HCT116 (cell line): ENCODE measurements around the gene KIAA1671. TPM values are rescaled to one million over a fixed set of nuclear protein-coding genes. Genes with fewer than 3 reads are reported as not detected.

Source experiments
- ATAC-seq: fragments of 200-7000 bp; cut with Tn5 transposase; 2 replicates; pipeline ENCODE4 v1.9.1; 2020; ENCODE audit warnings: mild to moderate bottlenecking, moderate library complexity
- BruUV-seq: library from RNA; stranded (reverse); fragments of 400-500 nt; replicated peaks from 2 replicates; lab custom pipeline; 2021; lab: Mats Ljungman, UMichigan
- CTCF ChIA-PET: fragments of 300-600 bp; sonication (Branson Sonifier 250); formaldehyde crosslinking; loops from one replicate; lab custom pipeline; 2021; ENCODE audit warnings: antibody characterized with exemption; lab: Charles Lee
- POLR2A ChIA-PET: fragments of 300-600, 350-600 bp; sonication (Branson Sonifier 250); formaldehyde crosslinking; loops from one replicate; lab custom pipeline; 2021; ENCODE audit warnings: antibody characterized with exemption; lab: Charles Lee
- RAD21 ChIA-PET, 2 experiments: fragments of 300-600 bp; sonication (Branson Sonifier 250); formaldehyde crosslinking; loops; one replicate each; lab custom pipeline; 2023; ENCODE audit warnings: low total read pairs in 2 of 2; ENCODE audit not compliant: uncharacterized antibody in 2 of 2, unreplicated experiment in 2 of 2, low non-redundant PET in 1 of 2; lab: Charles Lee
- DNase-seq: peaks from one replicate; pipeline ENCODE4 v3.0.0-alpha.2; 2010; ENCODE audit warnings: low read depth, low spot score
- H2AFZ ChIP-seq: fragments of 200-600 bp; shearing (Covaris generic), sonication (generic); 2 replicates; pipeline ENCODE4 v1.6.1; 2017; ENCODE audit warnings: low read depth, mixed run types, mixed read lengths, antibody characterized with exemption, low read length; ENCODE audit not compliant: poor library complexity, severe bottlenecking
- H3K27ac ChIP-seq: 2 replicates; pipeline ENCODE4 v1.5.1; 2012; ENCODE audit warnings: low read depth, low read length
- H3K27me3 ChIP-seq: fragments of 200-600 bp; sonication (generic); 2 replicates; pipeline ENCODE4 v1.6.1; 2016; ENCODE audit warnings: mixed run types, low read length, mixed read lengths; ENCODE audit not compliant: insufficient read depth
- H3K36me3 ChIP-seq, 2 experiments: fragments of 200-500 bp in 1 of 2; fragments of 200-600 bp in 1 of 2; sonication (Bioruptor generic) in 1 of 2; sonication (generic) in 1 of 2; 2 replicates each; pipeline versions ENCODE4 v1.5.1 to v1.6.1; 2014 to 2016; ENCODE audit warnings: low read length in 2 of 2, inconsistent platforms in 1 of 2, mixed read lengths in 1 of 2, mixed run types in 1 of 2; ENCODE audit not compliant: insufficient read depth in 2 of 2, control insufficient read depth in 1 of 2
- H3K4me1 ChIP-seq, 2 experiments: fragments of 200-600 bp in 1 of 2; sonication (generic) in 1 of 2; 2 replicates each; pipeline versions ENCODE4 v1.5.1 to v1.6.1; 2012 to 2017; ENCODE audit warnings: low read length in 2 of 2, inconsistent platforms in 1 of 2, mild to moderate bottlenecking in 1 of 2, mixed read lengths in 1 of 2, mixed run types in 1 of 2, moderate library complexity in 1 of 2; ENCODE audit not compliant: insufficient read depth in 2 of 2, control insufficient read depth in 1 of 2
- H3K4me2 ChIP-seq: fragments of 200-600 bp; sonication (generic); 2 replicates; pipeline ENCODE4 v1.6.1; 2017; ENCODE audit warnings: mixed run types, low read length, mixed read lengths
- H3K4me3 ChIP-seq, 2 experiments: fragments of 200-600 bp in 1 of 2; sonication (generic) in 1 of 2; replicated peaks in 1 of 2; 2 replicates each; pipeline ENCODE4 v1.5.1; 2011 to 2016; ENCODE audit warnings: low read length in 2 of 2, control low read depth in 1 of 2, low read depth in 1 of 2, mild to moderate bottlenecking in 1 of 2, mixed read lengths in 1 of 2, mixed run types in 1 of 2
- H3K79me2 ChIP-seq: fragments of 200-600 bp; sonication (generic); 2 replicates; pipeline ENCODE4 v1.6.1; 2017; ENCODE audit warnings: mild to moderate bottlenecking, mixed run types, low read length, moderate library complexity, mixed read lengths; ENCODE audit not compliant: insufficient read depth
- H3K9ac ChIP-seq: fragments of 200-600 bp; sonication (generic); 2 replicates; pipeline ENCODE4 v1.6.1; 2016; ENCODE audit warnings: low read length, mixed read lengths
- H3K9me2 ChIP-seq: fragments of 200-600 bp; sonication (generic), shearing (Covaris generic); 2 replicates; pipeline ENCODE4 v1.6.1; 2017; ENCODE audit warnings: mixed run types, mild to moderate bottlenecking, moderate library complexity; ENCODE audit not compliant: insufficient read depth
- H3K9me3 ChIP-seq, 2 experiments: fragments of 200-500 bp in 1 of 2; fragments of 200-600 bp in 1 of 2; sonication (Bioruptor generic) in 1 of 2; sonication (generic) in 1 of 2; 2 replicates each; pipeline ENCODE4 v1.6.1; 2014 to 2017; ENCODE audit warnings: low read length in 2 of 2, mixed read lengths in 2 of 2, inconsistent platforms in 1 of 2, low read depth in 1 of 2, mild to moderate bottlenecking in 1 of 2, mixed run types in 1 of 2, moderate library complexity in 1 of 2; ENCODE audit not compliant: control insufficient read depth in 1 of 2, insufficient read depth in 1 of 2
- H4K20me1 ChIP-seq: fragments of 200-600 bp; sonication (generic), shearing (Covaris generic); 2 replicates; pipeline ENCODE4 v1.6.1; 2017; ENCODE audit warnings: mixed run types, mild to moderate bottlenecking, moderate library complexity; ENCODE audit not compliant: insufficient read depth
- CBX3 ChIP-seq: IDR thresholded peaks from 2 replicates; pipeline ENCODE4 v1.6.1; 2012; ENCODE audit warnings: low read depth
- CTCF ChIP-seq, 3 experiments: fragments of 200-600 bp in 1 of 3; sonication (generic) in 1 of 3; IDR thresholded peaks in 2 of 3; conservative IDR thresholded peaks in 1 of 3; 2 replicates each; pipeline ENCODE4 v1.5.1; 2012 to 2017; ENCODE audit warnings: low read depth in 2 of 3, low read length in 2 of 3, antibody characterized with exemption in 1 of 3, borderline replicate concordance in 1 of 3, control low read depth in 1 of 3, mild to moderate bottlenecking in 1 of 3, mixed read lengths in 1 of 3, mixed run types in 1 of 3, moderate library complexity in 1 of 3; ENCODE audit not compliant: insufficient read depth in 1 of 3
- ELF1 ChIP-seq: IDR thresholded peaks from 2 replicates; pipeline ENCODE4 v1.6.1; 2012; ENCODE audit warnings: low read depth, borderline replicate concordance
- EZH2 ChIP-seq: fragments of 200-600 bp; sonication (generic); IDR thresholded peaks from 2 replicates; pipeline ENCODE4 v1.6.1; 2017; ENCODE audit warnings: antibody characterized with exemption, mixed run types
- EZH2phosphoT487 ChIP-seq: fragments of 200-600 bp; IDR thresholded peaks from 2 replicates; pipeline ENCODE4 v1.6.1; 2018; ENCODE audit warnings: antibody characterized with exemption, borderline replicate concordance
- FOSL1 ChIP-seq: IDR thresholded peaks from 2 replicates; pipeline ENCODE4 v1.6.1; 2012; ENCODE audit warnings: low read depth
- POLR2AphosphoS5 ChIP-seq: IDR thresholded peaks from 2 replicates; pipeline ENCODE4 v1.6.1; 2011; ENCODE audit warnings: mild to moderate bottlenecking, low read depth, low read length, moderate library complexity
- RAD21 ChIP-seq: IDR thresholded peaks from 2 replicates; pipeline ENCODE4 v1.6.1; 2012; ENCODE audit warnings: low read depth, mild to moderate bottlenecking
- ZBTB33 ChIP-seq: IDR thresholded peaks from 2 replicates; pipeline ENCODE4 v1.6.1; 2011; ENCODE audit warnings: mild to moderate bottlenecking, low read length, moderate library complexity; ENCODE audit not compliant: insufficient replicate concordance; ENCODE audit errors: extremely low read depth
- ZFX ChIP-seq: fragments of 450-650 bp; IDR thresholded peaks from 2 replicates; pipeline ENCODE4 v1.6.1; 2017
- ZNF274 ChIP-seq: fragments of 200-500 bp; sonication (Bioruptor generic); IDR thresholded peaks from 2 replicates; pipeline ENCODE4 v1.6.1; 2014; ENCODE audit warnings: mild to moderate bottlenecking, low read depth, low read length, inconsistent platforms
- intact Hi-C: fragments of 100-400 bp; cut with micrococcal nuclease; formaldehyde crosslinking; loops from 2 replicates; pipeline ENCODE4 v1.10.0; 2022
- total RNA-seq: library from RNA; stranded (reverse); gene quantifications from one replicate; pipeline ENCODE4 v1.2.1, GENCODE V29; 2021; ENCODE audit not compliant: unreplicated experiment
- TF ChIP-seq, protein P1 (sequence below): IDR thresholded peaks from 2 replicates; pipeline ENCODE4 v1.6.1; 2012; ENCODE audit warnings: low read depth
- TF ChIP-seq, protein P2 (sequence below): IDR thresholded peaks from 2 replicates; pipeline ENCODE4 v1.6.1; 2012
- TF ChIP-seq, protein P3 (sequence below): IDR thresholded peaks from 2 replicates; pipeline ENCODE4 v1.6.1; 2012

KIAA1671 gene
- total RNA-seq, 1 experiment from 2014 or later: 36.8 TPM

DNA sequence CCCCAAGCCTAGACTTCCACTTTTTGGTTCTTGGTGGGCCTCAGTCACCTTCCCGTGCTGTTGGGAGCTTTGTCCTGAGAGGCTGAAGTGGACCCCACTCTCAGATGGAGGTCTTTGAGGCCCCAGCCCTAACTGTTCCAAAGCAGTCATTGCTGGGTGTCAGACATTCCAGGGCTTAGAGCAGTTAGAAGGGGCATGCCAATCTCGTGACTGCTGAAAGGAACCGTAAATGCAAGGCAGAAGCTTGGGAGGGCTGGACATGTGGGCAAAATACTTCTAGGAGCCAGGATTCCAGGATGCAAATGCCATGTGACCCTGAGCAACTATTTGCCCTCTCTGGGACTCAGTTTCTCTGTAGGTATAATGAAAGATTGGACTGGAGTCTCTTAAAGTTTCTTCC is 128.3 kb downstream of the KIAA1671 start (continued):
- TF ChIP-seq, protein P1, sequence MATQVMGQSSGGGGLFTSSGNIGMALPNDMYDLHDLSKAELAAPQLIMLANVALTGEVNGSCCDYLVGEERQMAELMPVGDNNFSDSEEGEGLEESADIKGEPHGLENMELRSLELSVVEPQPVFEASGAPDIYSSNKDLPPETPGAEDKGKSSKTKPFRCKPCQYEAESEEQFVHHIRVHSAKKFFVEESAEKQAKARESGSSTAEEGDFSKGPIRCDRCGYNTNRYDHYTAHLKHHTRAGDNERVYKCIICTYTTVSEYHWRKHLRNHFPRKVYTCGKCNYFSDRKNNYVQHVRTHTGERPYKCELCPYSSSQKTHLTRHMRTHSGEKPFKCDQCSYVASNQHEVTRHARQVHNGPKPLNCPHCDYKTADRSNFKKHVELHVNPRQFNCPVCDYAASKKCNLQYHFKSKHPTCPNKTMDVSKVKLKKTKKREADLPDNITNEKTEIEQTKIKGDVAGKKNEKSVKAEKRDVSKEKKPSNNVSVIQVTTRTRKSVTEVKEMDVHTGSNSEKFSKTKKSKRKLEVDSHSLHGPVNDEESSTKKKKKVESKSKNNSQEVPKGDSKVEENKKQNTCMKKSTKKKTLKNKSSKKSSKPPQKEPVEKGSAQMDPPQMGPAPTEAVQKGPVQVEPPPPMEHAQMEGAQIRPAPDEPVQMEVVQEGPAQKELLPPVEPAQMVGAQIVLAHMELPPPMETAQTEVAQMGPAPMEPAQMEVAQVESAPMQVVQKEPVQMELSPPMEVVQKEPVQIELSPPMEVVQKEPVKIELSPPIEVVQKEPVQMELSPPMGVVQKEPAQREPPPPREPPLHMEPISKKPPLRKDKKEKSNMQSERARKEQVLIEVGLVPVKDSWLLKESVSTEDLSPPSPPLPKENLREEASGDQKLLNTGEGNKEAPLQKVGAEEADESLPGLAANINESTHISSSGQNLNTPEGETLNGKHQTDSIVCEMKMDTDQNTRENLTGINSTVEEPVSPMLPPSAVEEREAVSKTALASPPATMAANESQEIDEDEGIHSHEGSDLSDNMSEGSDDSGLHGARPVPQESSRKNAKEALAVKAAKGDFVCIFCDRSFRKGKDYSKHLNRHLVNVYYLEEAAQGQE: no peak
- no peak for TF ChIP-seq FOSL1
- TF ChIP-seq, protein P2, sequence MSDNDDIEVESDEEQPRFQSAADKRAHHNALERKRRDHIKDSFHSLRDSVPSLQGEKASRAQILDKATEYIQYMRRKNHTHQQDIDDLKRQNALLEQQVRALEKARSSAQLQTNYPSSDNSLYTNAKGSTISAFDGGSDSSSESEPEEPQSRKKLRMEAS: no peak

- no peaks in the 10 kb centered on the region for H4K20me1 ChIP-seq
- no peak overlapping the region for H2AFZ ChIP-seq
- H3K27ac ChIP-seq: no peak overlapping the region
- CTCF ChIA-PET: interaction anchor here (0.6 to 1.8 kb wide), 5 partner anchors 10 to 252 kb away, joined by 3 to 14 read pairs (median 5); no protein-coding TSS in a partner anchor
- intact Hi-C loops: loop anchor here (1.0 to 2.0 kb wide), 2 partner anchors 91 to 251 kb away; no protein-coding TSS in a partner anchor
- BruUV-seq: no TSS peak
- H3K4me2 ChIP-seq: no peak overlapping the region
- peak; percentile 84 for ATAC-seq
- no peaks in the 10 kb centered on the region for H3K9me2 ChIP-seq
- POLR2A ChIA-PET: no interaction called here
- H3K36me3 ChIP-seq: no peaks in the 10 kb centered on the region
- DNase-seq: peak; percentile 15
- RAD21 ChIA-PET: interaction anchor here (0.6 to 1.0 kb wide), 4 partner anchors 73 to 90 kb away, joined by 3 to 6 read pairs (median 4); no protein-coding TSS in a partner anchor
- H3K4me3 ChIP-seq: no peak overlapping the region
- H3K4me1 ChIP-seq: no peaks in the 10 kb centered on the region
- no peaks in the 10 kb centered on the region for H3K27me3 ChIP-seq
- H3K9ac ChIP-seq: no peak overlapping the region
- H3K79me2 ChIP-seq: no peaks in the 10 kb centered on the region
- no peaks in the 10 kb centered on the region for H3K9me3 ChIP-seq
- TF ChIP-seq CTCF (IDR thresholded peaks at IDR 0.05 in 2 of 3, conservative IDR thresholded peaks at IDR 0.05 in 1 of 3; ENCODE audit: borderline replicate concordance in 1 of 3, insufficient read depth in 1 of 3, low read depth in 2 of 3, low read length in 2 of 3): peak; percentile 53 to 76 (median 69); a peak in 5 of 6 replicates
- TF ChIP-seq, protein P2: peak; percentile 64
- TF ChIP-seq, protein P3, sequence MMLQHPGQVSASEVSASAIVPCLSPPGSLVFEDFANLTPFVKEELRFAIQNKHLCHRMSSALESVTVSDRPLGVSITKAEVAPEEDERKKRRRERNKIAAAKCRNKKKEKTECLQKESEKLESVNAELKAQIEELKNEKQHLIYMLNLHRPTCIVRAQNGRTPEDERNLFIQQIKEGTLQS: no peak
- TF ChIP-seq FOSL1: no peak
- TF ChIP-seq POLR2AphosphoS5: no peak
- no peak for TF ChIP-seq ZBTB33
- no peak for TF ChIP-seq ZNF274
- TF ChIP-seq RAD21: peak; percentile 67
- TF ChIP-seq ELF1: no peak
- TF ChIP-seq EZH2phosphoT487: no peak
- TF ChIP-seq EZH2: no peak
- no peak for TF ChIP-seq ZFX
- no peak for TF ChIP-seq CBX3
Observed at GRCh38 chr22:25081409-25081824, 128.9 kb downstream of the KIAA1671 start.
